Neural progenitor cell (in vitro differentiated cells): ENCODE results near the gene MYL12B. TPM values are rescaled to one million over a fixed set of nuclear protein-coding genes. Genes with fewer than 3 reads are reported as not detected.
A peak's percentile ranks its signal among the peaks of the same experiment; 100 is the strongest.

Source experiments
- DNase-seq: peaks from one replicate; pipeline ENCODE4 v3.0.0-alpha.2; 2016; ENCODE audit warnings: low spot score
- H2AFZ ChIP-seq: fragments of 200-600 bp; sonication (generic); replicated peaks from 2 replicates; pipeline ENCODE4 v1.6.1; 2016; ENCODE audit warnings: antibody characterized with exemption
- H3F3A ChIP-seq: fragments of 200-600 bp; sonication (generic); 2 replicates; pipeline ENCODE4 v1.6.1; 2016; ENCODE audit warnings: antibody characterized with exemption, low read depth
- H3K27ac ChIP-seq: fragments of 200-600 bp; sonication (generic); 2 replicates; pipeline ENCODE4 v1.5.1; 2016; ENCODE audit warnings: mild to moderate bottlenecking
- H3K27me3 ChIP-seq: fragments of 200-600 bp; sonication (generic); 2 replicates; pipeline ENCODE4 v1.6.1; 2016; ENCODE audit warnings: mild to moderate bottlenecking, moderate library complexity
- H3K36me3 ChIP-seq: fragments of 200-600 bp; sonication (generic); 2 replicates; pipeline ENCODE4 v1.5.1; 2016
- H3K4me1 ChIP-seq: fragments of 200-600 bp; sonication (generic); 2 replicates; pipeline ENCODE4 v1.6.1; 2016; ENCODE audit warnings: mixed run types
- H3K4me2 ChIP-seq: fragments of 200-600 bp; sonication (generic); 2 replicates; pipeline ENCODE4 v1.6.1; 2016
- H3K4me3 ChIP-seq: fragments of 200-600 bp; sonication (generic); 2 replicates; pipeline ENCODE4 v1.5.1; 2016
- H3K79me2 ChIP-seq: fragments of 200-600 bp; sonication (generic); 2 replicates; pipeline ENCODE4 v1.6.1; 2016; ENCODE audit warnings: low read depth
- H3K9ac ChIP-seq: fragments of 200-600 bp; sonication (generic); 2 replicates; pipeline ENCODE4 v1.6.1; 2016
- H3K9me3 ChIP-seq: fragments of 200-600 bp; sonication (generic); 2 replicates; pipeline ENCODE4 v1.5.1; 2016; ENCODE audit warnings: low read depth
- H4K20me1 ChIP-seq: fragments of 200-600 bp; sonication (generic); 2 replicates; pipeline ENCODE4 v1.6.1; 2016; ENCODE audit warnings: low read depth
- H3K27ac Mint-ChIP-seq: 3 replicates; pipeline ENCODE4 v1.8.0; 2021; ENCODE audit warnings: mixed read lengths
- H3K27me3 Mint-ChIP-seq: 2 replicates; pipeline ENCODE4 v1.8.0; 2022; ENCODE audit warnings: low read depth, mild to moderate bottlenecking, inconsistent platforms, moderate library complexity, mixed read lengths; ENCODE audit not compliant: insufficient read depth
- H3K36me3 Mint-ChIP-seq: 3 replicates; pipeline ENCODE4 v1.8.0; 2021; ENCODE audit warnings: mixed read lengths
- H3K4me1 Mint-ChIP-seq: 3 replicates; pipeline ENCODE4 v1.8.0; 2021; ENCODE audit warnings: mixed read lengths
- H3K4me3 Mint-ChIP-seq: 3 replicates; pipeline ENCODE4 v1.8.0; 2021; ENCODE audit warnings: mild to moderate bottlenecking, moderate library complexity, mixed read lengths
- H3K9me3 Mint-ChIP-seq: 3 replicates; pipeline ENCODE4 v1.8.0; 2020; ENCODE audit warnings: mixed read lengths
- CTCF ChIP-seq: fragments of 200-600 bp; sonication (generic); IDR thresholded peaks from 2 replicates; pipeline ENCODE4 v1.5.1; 2017; ENCODE audit warnings: antibody characterized with exemption, mild to moderate bottlenecking
- EZH2 ChIP-seq: fragments of 200-600 bp; sonication (generic); IDR thresholded peaks from 2 replicates; pipeline ENCODE4 v1.6.1; 2017; ENCODE audit warnings: antibody characterized with exemption, mild to moderate bottlenecking, moderate library complexity
- EZH2phosphoT487 ChIP-seq: fragments of 200-600 bp; sonication (generic); IDR thresholded peaks from 2 replicates; pipeline ENCODE4 v1.6.1; 2017; ENCODE audit warnings: antibody characterized with exemption
- total RNA-seq: library from RNA; depleted of rRNA; stranded (reverse); fragments of >200 nt; gene quantifications from 2 replicates; pipeline ENCODE4 v1.2.3, GENCODE V29; 2015; ENCODE audit warnings: low replicate concordance

The MYL12B gene
- total RNA-seq, 1 donor from 2014 or later = 152 TPM

GRCh38 chr18:3245853-3246634, 15.9 kb upstream of the MYL12B start:
- Mint-ChIP-seq H3K4me1 (peaks cover 21% of the 10 kb centered on the region), H3K36me3 (peaks cover 4% of the 10 kb centered on the region), H3K27ac (peak overlapping the region; percentile 100), H3K9me3 (peaks cover 11% of the 10 kb centered on the region), H3K4me3 (peak overlapping the region; percentile 93), H3K27me3 (peaks cover 2% of the 10 kb centered on the region)
- H3K79me2 ChIP-seq = peaks cover 34% of the 10 kb centered on the region
- H3K27me3 ChIP-seq = no peaks in the 10 kb centered on the region
- H4K20me1 ChIP-seq = peaks cover 29% of the 10 kb centered on the region
- peak overlapping the region; percentile 95 for H3K4me3 ChIP-seq
- peak; percentile 91 for TF ChIP-seq CTCF
- TF ChIP-seq EZH2phosphoT487 = no peak
- no peak overlapping the region for H3K27ac ChIP-seq
- no peak overlapping the region for H3K9ac ChIP-seq
- no peaks in the 10 kb centered on the region for H3K9me3 ChIP-seq
- H3K36me3 ChIP-seq = peaks cover 3% of the 10 kb centered on the region
- peak; percentile 95 for DNase-seq
- H3K4me2 ChIP-seq = peak overlapping the region; percentile 63
- H2AFZ ChIP-seq = peak overlapping the region; percentile 72
- peaks cover 12% of the 10 kb centered on the region for H3K4me1 ChIP-seq
- H3F3A ChIP-seq = peaks cover 28% of the 10 kb centered on the region

- peak; percentile 40 for DNase-seq
- H3K4me2 ChIP-seq = peak overlapping the region; percentile 63
- TF ChIP-seq CTCF (no peak), EZH2 (no peak), EZH2phosphoT487 (no peak)
- H3K27ac Mint-ChIP-seq = peak overlapping the region; percentile 100
- H3K27me3 ChIP-seq = no peaks in the 10 kb centered on the region
- H3K36me3 ChIP-seq = peaks cover 3% of the 10 kb centered on the region
- peaks cover 4% of the 10 kb centered on the region for H3K36me3 Mint-ChIP-seq
- no peak overlapping the region for H3K27ac ChIP-seq
- H3K4me1 Mint-ChIP-seq = peaks cover 21% of the 10 kb centered on the region
- peak overlapping the region; percentile 93 for H3K4me3 Mint-ChIP-seq
- peaks cover 2% of the 10 kb centered on the region for H3K27me3 Mint-ChIP-seq
- no peak overlapping the region for H3K9ac ChIP-seq
- peaks cover 17% of the 10 kb centered on the region for H3K4me1 ChIP-seq
- peak overlapping the region; percentile 95 for H3K4me3 ChIP-seq
- peaks cover 7% of the 10 kb centered on the region for H3K9me3 Mint-ChIP-seq
- no peak overlapping the region for H2AFZ ChIP-seq
- peaks cover 34% of the 10 kb centered on the region for H4K20me1 ChIP-seq
- no peaks in the 10 kb centered on the region for H3K9me3 ChIP-seq
- H3K79me2 ChIP-seq = peaks cover 41% of the 10 kb centered on the region
- peaks cover 28% of the 10 kb centered on the region for H3F3A ChIP-seq
These were observed 15.2 kb upstream of the MYL12B start for GRCh38 chr18:3246635-3247239.

- peaks cover 2% of the 10 kb centered on the region for H3K27me3 Mint-ChIP-seq
- peak within 1 kb of the TSS; percentile 100 for H3K27ac Mint-ChIP-seq
- TF ChIP-seq EZH2phosphoT487 (no peak), CTCF (no peak), EZH2 (peak; percentile 43)
- H3K9me3 Mint-ChIP-seq = no peaks in the 10 kb centered on the region
- Histone ChIP-seq H4K20me1 (peaks cover 39% of the 10 kb centered on the region), H3F3A (peaks cover 28% of the 10 kb centered on the region), H3K36me3 (peaks cover 3% of the 10 kb centered on the region), H3K79me2 (peaks cover 48% of the 10 kb centered on the region), H3K4me2 (peak within 1 kb of the TSS; percentile 97), H3K27me3 (no peaks in the 10 kb centered on the region), H3K9me3 (no peaks in the 10 kb centered on the region), H3K4me3 (peak within 1 kb of the TSS; percentile 95), H2AFZ (peak within 1 kb of the TSS; percentile 80), H3K4me1 (peaks cover 17% of the 10 kb centered on the region), H3K27ac (peak within 1 kb of the TSS; percentile 96), H3K9ac (peak within 1 kb of the TSS; percentile 90)
- DNase-seq = peak; percentile 99
- peak within 1 kb of the TSS; percentile 93 for H3K4me3 Mint-ChIP-seq
- peaks cover 21% of the 10 kb centered on the region for H3K4me1 Mint-ChIP-seq
- H3K36me3 Mint-ChIP-seq = peaks cover 1% of the 10 kb centered on the region
These were observed 14.5 kb upstream of the MYL12B start, which contains the start of gene MYL12A for GRCh38 chr18:3247240-3248061. MYL12A (plus strand) TSS chr18:3247801; CDS start chr18:3253248, 5,447 bp downstream.
